ENCODE data around the gene OLIG1. TPM values are rescaled to one million over a fixed set of nuclear protein-coding genes. Genes with fewer than 3 reads are reported as not detected.

Gene OLIG1
- polyA plus RNA-seq, 3 donors: not detected

GRCh38 chr21:33030633-33031032, 39.3 kb upstream of the OLIG1 start:
- DNase-seq (ENCODE audit: low read depth in 3 of 3, low spot score in 2 of 3): no peak

- no peak for DNase-seq (ENCODE audit: low read depth in 3 of 3, low spot score in 2 of 3)
These were observed 38.6 kb upstream of the OLIG1 start for GRCh38 chr21:33031152-33031911.

- DNase-seq (ENCODE audit: low read depth in 3 of 3, low spot score in 2 of 3): no peak
These were observed 37.4 kb upstream of the OLIG1 start for GRCh38 chr21:33032434-33033047.

GRCh38 chr21:33033094-33033951, 36.6 kb upstream of the OLIG1 start:
- DNase-seq (ENCODE audit: low read depth in 3 of 3, low spot score in 2 of 3): no peak

- DNase-seq (ENCODE audit: low read depth in 3 of 3, low spot score in 2 of 3): no peak
These were observed 36.0 kb upstream of the OLIG1 start for GRCh38 chr21:33033961-33034413.

- DNase-seq (ENCODE audit: low read depth in 3 of 3, low spot score in 2 of 3): no peak
These were observed 34.8 kb upstream of the OLIG1 start for GRCh38 chr21:33035147-33035546.

- DNase-seq (ENCODE audit: low read depth in 3 of 3, low spot score in 2 of 3): no peak
These were observed 33.3 kb upstream of the OLIG1 start for GRCh38 chr21:33036430-33037162.

- DNase-seq (ENCODE audit: low read depth in 3 of 3, low spot score in 2 of 3): no peak
These were observed 32.4 kb upstream of the OLIG1 start for GRCh38 chr21:33037501-33037900.

- DNase-seq (ENCODE audit: low read depth in 3 of 3, low spot score in 2 of 3): no peak
These were observed 30.4 kb upstream of the OLIG1 start for GRCh38 chr21:33039536-33039935.

- no peak for DNase-seq (ENCODE audit: low read depth in 3 of 3, low spot score in 2 of 3)
These were observed 29.7 kb upstream of the OLIG1 start for GRCh38 chr21:33040215-33040614.

- no peak for DNase-seq (ENCODE audit: low read depth in 3 of 3, low spot score in 2 of 3)
These were observed 28.0 kb upstream of the OLIG1 start for GRCh38 chr21:33041981-33042380.

- no peak for DNase-seq (ENCODE audit: low read depth in 3 of 3, low spot score in 2 of 3)
These were observed 27.1 kb upstream of the OLIG1 start for GRCh38 chr21:33042812-33043211.

GRCh38 chr21:33046455-33046854, 23.5 kb upstream of the OLIG1 start:
- no peak for DNase-seq (ENCODE audit: low read depth in 3 of 3, low spot score in 2 of 3)

- DNase-seq (ENCODE audit: low read depth in 3 of 3, low spot score in 2 of 3): no peak
These were observed 22.7 kb upstream of the OLIG1 start for GRCh38 chr21:33047231-33047630.

- DNase-seq (ENCODE audit: low read depth in 3 of 3, low spot score in 2 of 3): no peak
These were observed 18.0 kb upstream of the OLIG1 start for GRCh38 chr21:33051925-33052324.

- DNase-seq (ENCODE audit: low read depth in 3 of 3, low spot score in 2 of 3): no peak
These were observed 16.0 kb upstream of the OLIG1 start for GRCh38 chr21:33053951-33054350.

GRCh38 chr21:33055991-33056390, 13.9 kb upstream of the OLIG1 start:
- no peak for DNase-seq (ENCODE audit: low read depth in 3 of 3, low spot score in 2 of 3)

GRCh38 chr21:33057385-33057940, 12.5 kb upstream of the OLIG1 start:
- no peak for DNase-seq (ENCODE audit: low read depth in 3 of 3, low spot score in 2 of 3)

- DNase-seq (ENCODE audit: low read depth in 3 of 3, low spot score in 2 of 3): no peak
These were observed 11.4 kb upstream of the OLIG1 start for GRCh38 chr21:33058527-33058926.

GRCh38 chr21:33058957-33059356, 11.0 kb upstream of the OLIG1 start:
- no peak for DNase-seq (ENCODE audit: low read depth in 3 of 3, low spot score in 2 of 3)

Measured in right renal cortex interstitium (tissue), 3 donors.